NCI-H2029 treated with DMSO at 0.1 percent for 48 hours (cell line): Measurements from ENCODE around the gene TTC27.

Experiments
- DNase-seq: peaks from one replicate; lab custom pipeline; 2025; lab: John Stamatoyannopoulos, UW

TTC27 gene

GRCh38 chr2:32668254-32668653, 40.4 kb downstream of the TTC27 start:
- DNase-seq = no peak

GRCh38 chr2:32671885-32672533, 44.2 kb downstream of the TTC27 start:
- no peak for DNase-seq

- DNase-seq = no peak
Observed at GRCh38 chr2:32678825-32679224, 51.0 kb downstream of the TTC27 start.

- no peak for DNase-seq
Observed at GRCh38 chr2:32680942-32681341, 53.1 kb downstream of the TTC27 start.

- DNase-seq = no peak
Observed at GRCh38 chr2:32683520-32684086, 55.8 kb downstream of the TTC27 start.

- no peak for DNase-seq
Observed at GRCh38 chr2:32688541-32688940, 60.7 kb downstream of the TTC27 start.

GRCh38 chr2:32691678-32692077, 63.8 kb downstream of the TTC27 start:
- DNase-seq = no peak

- DNase-seq = no peak
Observed at GRCh38 chr2:32696439-32696838, 68.6 kb downstream of the TTC27 start.

GRCh38 chr2:32697156-32697555, 69.3 kb downstream of the TTC27 start:
- no peak for DNase-seq

GRCh38 chr2:32699151-32699550, 71.3 kb downstream of the TTC27 start:
- DNase-seq = no peak

- no peak for DNase-seq
Observed at GRCh38 chr2:32701806-32702205, 74.0 kb downstream of the TTC27 start.

GRCh38 chr2:32702303-32703064, 74.6 kb downstream of the TTC27 start:
- DNase-seq = no peak

GRCh38 chr2:32706815-32707579, 79.1 kb downstream of the TTC27 start:
- DNase-seq = no peak

GRCh38 chr2:32711219-32711618, 83.4 kb downstream of the TTC27 start:
- DNase-seq = no peak

GRCh38 chr2:32711908-32712501, 84.2 kb downstream of the TTC27 start:
- no peak for DNase-seq

- no peak for DNase-seq
Observed at GRCh38 chr2:32712870-32713269, 85.0 kb downstream of the TTC27 start.

GRCh38 chr2:32714521-32714920, 86.7 kb downstream of the TTC27 start:
- no peak for DNase-seq

GRCh38 chr2:32715391-32715841, 87.6 kb downstream of the TTC27 start:
- no peak for DNase-seq

- DNase-seq = no peak
Observed at GRCh38 chr2:32715981-32716380, 88.1 kb downstream of the TTC27 start.

GRCh38 chr2:32716598-32716997, 88.7 kb downstream of the TTC27 start:
- no peak for DNase-seq

GRCh38 chr2:32718752-32719151, 90.9 kb downstream of the TTC27 start:
- DNase-seq = no peak

- DNase-seq = no peak
Observed at GRCh38 chr2:32719430-32719829, 91.6 kb downstream of the TTC27 start.
